Adrenal gland (tissue), 12 donors: ENCODE data around the gene FAM131C. TPM values are rescaled to one million over a fixed set of nuclear protein-coding genes. Genes with fewer than 3 reads are reported as not detected.
"Not testable (repeated sequence)": the region's sequence is repeated elsewhere in the genome, so short reads cannot be mapped to it uniquely, and the experiment has no call there.

Experiments used
- DNase-seq, 7 donors: peaks; one replicate each; pipeline ENCODE4 v3.0.0-alpha.2; 2019 to 2020
- H3K27ac ChIP-seq, 5 donors: fragments of 200-600 bp; sonication (generic) in 4 of 5; 1 replicate in 3 of 5; 2 replicates in 2 of 5; pipeline versions ENCODE4 v1.5.1 to v1.8.0; 2016 to 2020; ENCODE audit warnings: mild to moderate bottlenecking in 1 of 5
- H3K27me3 ChIP-seq: fragments of 200-600 bp; 2 replicates; pipeline ENCODE4 v1.8.0; 2021
- H3K36me3 ChIP-seq, 2 donors: fragments of 200-600 bp; replicated peaks in 1 of 2; 1 replicate in 1 of 2; 2 replicates in 1 of 2; pipeline versions ENCODE4 v1.5.1 to v1.8.0; 2018 to 2022
- H3K4me1 ChIP-seq, 2 donors: fragments of 200-600 bp; replicated peaks in 1 of 2; 1 replicate in 1 of 2; 2 replicates in 1 of 2; pipeline versions ENCODE4 v1.5.1 to v1.8.0; 2018 to 2021
- H3K4me3 ChIP-seq, 4 donors: fragments of 200-600 bp; sonication (generic) in 3 of 4; one replicate each; pipeline ENCODE4 v1.5.1; 2016 to 2018
- H3K9me3 ChIP-seq, 3 donors: fragments of 200-600 bp; sonication (generic) in 1 of 3; replicated peaks in 1 of 3; 1 replicate in 2 of 3; 2 replicates in 1 of 3; pipeline versions ENCODE4 v1.5.1 to v1.8.0; 2016 to 2021
- CTCF ChIP-seq, 6 experiments: fragments of 450-650 bp in 4 of 6; fragments of 200-600 bp in 2 of 6; sonication (generic) in 1 of 6; IDR thresholded peaks; 1 replicate in 5 of 6; 2 replicates in 1 of 6; pipeline versions ENCODE4 v1.5.1 to v1.8.0; 2016 to 2021; ENCODE audit warnings: antibody characterized with exemption in 6 of 6, mild to moderate bottlenecking in 2 of 6, moderate library complexity in 1 of 6
- POLR2A ChIP-seq, 2 donors: fragments of 450-650 bp; IDR thresholded peaks; one replicate each; pipeline ENCODE4 v1.6.1; 2017; ENCODE audit warnings: antibody characterized with exemption in 2 of 2, mild to moderate bottlenecking in 2 of 2, moderate library complexity in 1 of 2
- WGBS, 4 donors: extraction: QIAGEN DNeasy Blood & Tissue Kit in 2 of 4; methylation state at CpG; one replicate each; pipeline versions ENCODE4 v1.1.5 to v1.1.7; 2013 to 2017; 5-methylcytosine and 5-hydroxymethylcytosine counted together
- intact Hi-C, 2 donors: fragments of 100-400 bp; cut with DNase I; formaldehyde crosslinking; loops; one replicate each; pipeline versions ENCODE4 v1.14.1 to v1.15.0; 2022 to 2023
- polyA plus RNA-seq, 3 donors: library from polyadenylated mRNA; stranded (reverse); fragments of 200-250 nt in 2 of 3; fragments of 350-450 nt in 1 of 3; fragmentation: Illumina TruSeq in 1 of 3; extraction: RNeasy Lipid Tissue Mini Kit (QIAGEN cat#74804) in 1 of 3; gene quantifications; one replicate each; pipeline ENCODE4 v1.2.3, GENCODE V29; 2013 to 2014
- total RNA-seq, 9 donors: library from RNA; depleted of rRNA in 4 of 9; stranded (reverse); fragments of >200 nt in 4 of 9; fragments of 120-200 nt in 1 of 9; fragmentation: NEBNext Ultra II Directional in 1 of 9; extraction: Animal tissue kit (Norgen Biotek cat#: 25700) in 1 of 9; gene quantifications; one replicate each; pipeline versions ENCODE4 v1.1.0 to v1.2.4, GENCODE V29; 2013 to 2023
- donor health status: healthy with polysubstance abuse.
- donor health status: Bipolar disorder and iron deficiency.
- donor health status: DM: yes; HTN: yes; CAD: no.
- donor health status: DM: no; HTN: no; CAD: no.
- donor health status: DM: no; HTN: no; CAD: no.
- donor health status: DM: yes; HTN: yes; CAD: no.

FAM131C gene
- total and polyA plus RNA-seq, 12 donors, result 3.0 to 12.0 (median 4.9) TPM

- no peaks in the 10 kb centered on the region for H3K27me3 ChIP-seq
- no peak overlapping the region for H3K27ac ChIP-seq
- H3K4me3 ChIP-seq, result no peak overlapping the region
- no peaks in the 10 kb centered on the region for H3K9me3 ChIP-seq
- H3K36me3 ChIP-seq, result no peaks in the 10 kb centered on the region
- intact Hi-C loops, result no loop called here
- TF ChIP-seq CTCF (IDR thresholded peaks at IDR 0.05) (no peak), POLR2A (IDR thresholded peaks at IDR 0.05) (no peak)
- peaks cover 14 to 24% of the 10 kb centered on the region in 2 donors for H3K4me1 ChIP-seq
- WGBS, 4 donors, result 62 to 81% (median 71%) methylated on average over 9 of the region's 9 CpGs
- DNase-seq, result no peak
These were observed 9.5 kb downstream of the FAM131C start for GRCh38 chr1:16063921-16064320.

GRCh38 chr1:16063226-16063829, 10.1 kb downstream of the FAM131C start:
- H3K4me1 ChIP-seq, result peaks cover 8 to 18% of the 10 kb centered on the region in 2 donors
- TF ChIP-seq POLR2A (IDR thresholded peaks at IDR 0.05) (no peak), CTCF (IDR thresholded peaks at IDR 0.05) (no peak)
- no peaks in the 10 kb centered on the region for H3K9me3 ChIP-seq
- intact Hi-C loops, result no loop called here
- no peaks in the 10 kb centered on the region for H3K27me3 ChIP-seq
- 87 to 94% (median 91%) methylated on average over 15 of the region's 15 CpGs for WGBS, 4 donors
- H3K27ac ChIP-seq, result no peak overlapping the region
- no peak for DNase-seq
- no peak overlapping the region for H3K4me3 ChIP-seq
- no peaks in the 10 kb centered on the region for H3K36me3 ChIP-seq

GRCh38 chr1:16062687-16063075, 10.8 kb downstream of the FAM131C start:
- H3K27ac ChIP-seq, H3K27me3 ChIP-seq, H3K9me3 ChIP-seq, H3K4me3 ChIP-seq, DNase-seq, intact Hi-C loops, H3K36me3 ChIP-seq: not testable (repeated sequence)
- WGBS, 4 donors, result 86 to 94% (median 89%) methylated on average over 9 of the region's 9 CpGs
- H3K4me1 ChIP-seq, result peaks cover 2 to 11% of the 10 kb centered on the region in 2 donors

- intact Hi-C loops, H3K27ac ChIP-seq, H3K4me1 ChIP-seq, DNase-seq, H3K36me3 ChIP-seq, H3K9me3 ChIP-seq, H3K27me3 ChIP-seq, H3K4me3 ChIP-seq: not testable (repeated sequence)
- 74 to 90% (median 78%) methylated on average over 2 to 18 of the region's 18 CpGs for WGBS, 4 donors
These were observed 11.3 kb downstream of the FAM131C start for GRCh38 chr1:16061989-16062686.

GRCh38 chr1:16061266-16061665, 12.2 kb downstream of the FAM131C start:
- intact Hi-C loops, result no loop called here
- Histone ChIP-seq H3K27ac (no peak overlapping the region), H3K9me3 (no peaks in the 10 kb centered on the region), H3K4me1 (no peaks in the 10 kb centered on the region), H3K27me3 (no peaks in the 10 kb centered on the region), H3K36me3 (no peaks in the 10 kb centered on the region), H3K4me3 (no peak overlapping the region)
- no peak for TF ChIP-seq CTCF (IDR thresholded peaks at IDR 0.05)
- no peak for TF ChIP-seq POLR2A (IDR thresholded peaks at IDR 0.05)
- 89 to 97% (median 91%) methylated on average over 3 of the region's 3 CpGs; no CpG with 5 or more reads in 1 of the 4 donors for WGBS, 4 donors
- no peak for DNase-seq

GRCh38 chr1:16058394-16059120, 14.9 kb downstream of the FAM131C start:
- not testable (repeated sequence) for H3K9me3 ChIP-seq, H3K4me3 ChIP-seq, DNase-seq, H3K27ac ChIP-seq, H3K27me3 ChIP-seq, H3K4me1 ChIP-seq, H3K36me3 ChIP-seq
- 62 to 69% (median 66%) methylated on average over 10 to 17 of the region's 20 CpGs for WGBS, 4 donors
- intact Hi-C loops, result loop anchor here (1.0 to 10.0 kb wide), 3 partner anchors 8 to 54 kb away; partner anchors contain the start of gene SRARP (in 1 of the 2)

GRCh38 chr1:16057314-16057915, 16.0 kb downstream of the FAM131C start:
- not testable (repeated sequence) for H3K4me3 ChIP-seq, H3K27ac ChIP-seq, H3K4me1 ChIP-seq, H3K27me3 ChIP-seq, H3K36me3 ChIP-seq, H3K9me3 ChIP-seq
- WGBS, 4 donors, result 70 to 78% (median 71%) methylated on average over 6 to 7 of the region's 7 CpGs
- peak in 1 of 7 donors; percentile 12 for DNase-seq
- intact Hi-C loops, result loop anchor here (5.0 to 10.0 kb wide), 2 partner anchors 45 to 53 kb away; partner anchors contain the start of gene SRARP (in 1 of the 2)
